Mammary epithelial cell (primary cell): ENCODE data around the gene FREM2.

Experiments used
- CTCF ChIP-seq, 2 donors: IDR thresholded peaks in 1 of 2; conservative IDR thresholded peaks in 1 of 2; 2 replicates each; pipeline ENCODE4 v1.5.1; 2011 to 2012; ENCODE audit warnings: inconsistent platforms in 2 of 2, low read length in 2 of 2, mild to moderate bottlenecking in 2 of 2, control low read depth in 1 of 2, low read depth in 1 of 2; ENCODE audit not compliant: insufficient read depth in 1 of 2; ENCODE audit errors: extremely low read depth in 1 of 2
- EZH2 ChIP-seq: IDR thresholded peaks from 2 replicates; pipeline ENCODE4 v1.6.1; 2012; ENCODE audit warnings: low read length, inconsistent platforms, borderline replicate concordance

- TF ChIP-seq CTCF (conservative IDR thresholded peaks at IDR 0.05 in 1 of 2, IDR thresholded peaks at IDR 0.05 in 1 of 2; ENCODE audit: extremely low read depth in 1 of 2, insufficient read depth in 1 of 2, low read depth in 1 of 2, low read length in 2 of 2) (no peak), EZH2 (no peak)
Measured at GRCh38 chr13:38707460-38707859, 20.6 kb downstream of the FREM2 start.
